Hepatocyte (in vitro differentiated cells): ENCODE results near the gene ABCB11.

ENCODE experiments used
- EZH2 ChIP-seq: fragments of 200-600 bp; sonication (generic); IDR thresholded peaks from 2 replicates; pipeline ENCODE4 v1.6.1; 2016; ENCODE audit warnings: antibody characterized with exemption, mild to moderate bottlenecking, borderline replicate concordance
- EZH2phosphoT487 ChIP-seq: fragments of 200-600 bp; sonication (generic); IDR thresholded peaks from one replicate; pipeline ENCODE4 v1.6.1; 2018; ENCODE audit warnings: antibody characterized with exemption, mild to moderate bottlenecking, low read depth, moderate library complexity; ENCODE audit not compliant: unreplicated experiment, severe bottlenecking
- TF ChIP-seq, protein P1 (sequence below): fragments of 200-600 bp; sonication (generic); IDR thresholded peaks from 2 replicates; pipeline ENCODE4 v1.5.1; 2016; ENCODE audit warnings: antibody characterized with exemption, mild to moderate bottlenecking; ENCODE audit not compliant: poor library complexity

DNA sequence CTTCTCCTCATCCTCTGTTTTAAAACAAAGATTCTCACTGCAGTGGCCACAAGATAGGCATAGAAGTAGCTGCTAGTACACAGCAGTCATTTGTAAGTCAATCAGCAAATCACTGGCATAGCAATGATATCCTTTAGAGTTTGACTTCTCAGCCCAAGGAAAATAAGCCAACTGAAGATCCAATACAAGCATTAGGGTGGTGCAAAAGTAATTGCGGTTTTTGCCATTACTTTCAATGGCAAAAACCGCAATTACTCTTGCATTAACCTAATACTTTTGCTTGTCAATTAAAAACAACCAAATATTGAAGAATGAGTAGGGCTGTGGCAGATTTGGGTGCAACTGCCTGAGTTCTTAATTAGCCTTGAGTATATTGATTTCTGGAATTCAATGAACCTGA, 127.2 kb downstream of the ABCB11 start:
- TF ChIP-seq, protein P1, sequence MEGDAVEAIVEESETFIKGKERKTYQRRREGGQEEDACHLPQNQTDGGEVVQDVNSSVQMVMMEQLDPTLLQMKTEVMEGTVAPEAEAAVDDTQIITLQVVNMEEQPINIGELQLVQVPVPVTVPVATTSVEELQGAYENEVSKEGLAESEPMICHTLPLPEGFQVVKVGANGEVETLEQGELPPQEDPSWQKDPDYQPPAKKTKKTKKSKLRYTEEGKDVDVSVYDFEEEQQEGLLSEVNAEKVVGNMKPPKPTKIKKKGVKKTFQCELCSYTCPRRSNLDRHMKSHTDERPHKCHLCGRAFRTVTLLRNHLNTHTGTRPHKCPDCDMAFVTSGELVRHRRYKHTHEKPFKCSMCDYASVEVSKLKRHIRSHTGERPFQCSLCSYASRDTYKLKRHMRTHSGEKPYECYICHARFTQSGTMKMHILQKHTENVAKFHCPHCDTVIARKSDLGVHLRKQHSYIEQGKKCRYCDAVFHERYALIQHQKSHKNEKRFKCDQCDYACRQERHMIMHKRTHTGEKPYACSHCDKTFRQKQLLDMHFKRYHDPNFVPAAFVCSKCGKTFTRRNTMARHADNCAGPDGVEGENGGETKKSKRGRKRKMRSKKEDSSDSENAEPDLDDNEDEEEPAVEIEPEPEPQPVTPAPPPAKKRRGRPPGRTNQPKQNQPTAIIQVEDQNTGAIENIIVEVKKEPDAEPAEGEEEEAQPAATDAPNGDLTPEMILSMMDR = no peak
- TF ChIP-seq EZH2 (no peak), EZH2phosphoT487 (no peak)
